Heart left ventricle (tissue), 16 donors: Measurements from ENCODE around the gene PCSK2. TPM values are rescaled to one million over a fixed set of nuclear protein-coding genes. Genes with fewer than 3 reads are reported as not detected.

Source experiments
- ATAC-seq, 4 donors: fragments of 200-7000 bp; cut with Tn5 transposase; one replicate each; pipeline ENCODE4 v1.9.1; 2020 to 2022; ENCODE audit warnings: moderate library complexity in 4 of 4, mild to moderate bottlenecking in 3 of 4, moderate number of reproducible peaks in 1 of 4
- DNase-seq, 5 donors: peaks; one replicate each; pipeline ENCODE4 v3.0.0-alpha.2; 2020
- H3K27ac ChIP-seq, 12 donors: fragments of 200-600 bp; sonication (generic) in 4 of 12; one replicate each; pipeline versions ENCODE4 v1.5.0 to v1.8.0; 2016 to 2022; ENCODE audit warnings: mild to moderate bottlenecking in 2 of 12
- H3K27me3 ChIP-seq, 9 donors: fragments of 200-600 bp; sonication (generic) in 2 of 9; one replicate each; pipeline versions ENCODE4 v1.5.1 to v1.8.0; 2016 to 2022; ENCODE audit warnings: mild to moderate bottlenecking in 3 of 9
- H3K36me3 ChIP-seq, 9 donors: fragments of 200-600 bp; sonication (generic) in 2 of 9; one replicate each; pipeline versions ENCODE4 v1.5.0 to v1.8.0; 2018 to 2022; ENCODE audit warnings: mild to moderate bottlenecking in 2 of 9
- H3K4me1 ChIP-seq, 12 donors: fragments of 200-600 bp; sonication (generic) in 4 of 12; one replicate each; pipeline versions ENCODE4 v1.5.0 to v1.8.0; 2016 to 2022; ENCODE audit warnings: mild to moderate bottlenecking in 3 of 12
- H3K4me3 ChIP-seq, 12 donors: fragments of 200-600 bp; sonication (generic) in 4 of 12; one replicate each; pipeline versions ENCODE4 v1.5.0 to v1.8.0; 2017 to 2022; ENCODE audit warnings: mild to moderate bottlenecking in 9 of 12, moderate library complexity in 4 of 12
- H3K9me3 ChIP-seq, 12 donors: fragments of 200-600 bp; sonication (generic) in 4 of 12; one replicate each; pipeline versions ENCODE4 v1.5.0 to v1.8.0; 2016 to 2022; ENCODE audit warnings: mild to moderate bottlenecking in 1 of 12
- CTCF ChIP-seq, 12 donors: fragments of 200-600 bp; sonication (generic) in 4 of 12; IDR thresholded peaks; one replicate each; pipeline versions ENCODE4 v1.5.0 to v1.8.0; 2018 to 2022; ENCODE audit warnings: antibody characterized with exemption in 12 of 12, mild to moderate bottlenecking in 5 of 12
- POLR2A ChIP-seq, 2 donors: fragments of 450-650 bp; IDR thresholded peaks; one replicate each; pipeline ENCODE4 v1.6.1; 2017; ENCODE audit warnings: antibody characterized with exemption in 2 of 2, mild to moderate bottlenecking in 2 of 2, moderate library complexity in 2 of 2
- WGBS, 4 donors: extraction: QIAGEN DNeasy Blood & Tissue Kit in 2 of 4; methylation state at CpG; one replicate each; pipeline versions ENCODE4 v1.1.5 to v1.1.7; 2013 to 2018; 5-methylcytosine and 5-hydroxymethylcytosine counted together
- intact Hi-C, 10 donors: fragments of 100-400 bp; cut with DNase I; formaldehyde crosslinking; loops; one replicate each; pipeline versions ENCODE4 v1.11.1 to v1.14.2; 2022
- polyA plus RNA-seq, 2 donors: library from polyadenylated mRNA; stranded (reverse); fragments of 200-250 nt; gene quantifications; one replicate each; pipeline ENCODE4 v1.2.3, GENCODE V29; 2013
- total RNA-seq, 9 donors: library from RNA; depleted of rRNA in 2 of 9; stranded (reverse); fragments of >200 nt in 2 of 9; fragmentation: NEBNext Ultra II Directional in 3 of 9; extraction: Animal tissue kit (Norgen Biotek cat#: 25700) in 3 of 9; gene quantifications; one replicate each; pipeline versions ENCODE4 v1.1.0 to v1.2.4, GENCODE V29; 2016 to 2023
- donor health status: ischemic (EF 13 %, LVEDD 7.1; RV severe dilation, severe dysfunction).
- donor health status: healthy with polysubstance abuse.
- donor health status: DM: no; HTN: yes; CAD: no.
- donor health status: DM: no; HTN: no; CAD: no.
- donor health status: ischemic (EF 25% LVEDD 6.9; RV normal size, moderate dysfunction).
- donor health status: ischemic (EF 25% LVEDD 5.7; RV mildly dilated, moderate dysfunction).
- donor health status: healthy.
- donor health status: DM: yes; HTN: yes; CAD: no.
- donor health status: ischemic (EF 35%, LVEDD 5.7; RV mildly dilated, moderate dysfunction).
- donor health status: nonischemic (EF 11% LVEDD 7.7; RV severe dilation, severe dysfunction).
- donor health status: DM: yes; HTN: yes; CAD: no.
- donor health status: PGD.
- donor health status: ischemic (EF 29% LVEDD 5.4; RV normal size, mild dysfunction).
- donor health status: nonischemic (EF 23%, LVEDD 6.1; RV moderate dilation, normal function).

Gene PCSK2
- total and polyA plus RNA-seq, 11 donors = 0.11 to 2.0 (median 0.55) TPM

GRCh38 chr20:17469246-17470030, 242.6 kb downstream of the PCSK2 start:
- TF ChIP-seq CTCF (IDR thresholded peaks at IDR 0.05) = no peak
- no peak for TF ChIP-seq POLR2A (IDR thresholded peaks at IDR 0.05)
- H3K27ac ChIP-seq = no peak overlapping the region
- ATAC-seq (no peak), DNase-seq (no peak)
- H3K36me3 ChIP-seq = no peaks in the 10 kb centered on the region
- H3K27me3 ChIP-seq = no peaks in the 10 kb centered on the region
- no peak overlapping the region for H3K4me3 ChIP-seq
- WGBS, 4 donors = 80 to 85% (median 82%) methylated on average over 7 of the region's 7 CpGs
- no peaks in the 10 kb centered on the region for H3K4me1 ChIP-seq
- intact Hi-C loops = no loop called here
- H3K9me3 ChIP-seq = no peaks in the 10 kb centered on the region

- Histone ChIP-seq H3K4me1 (no peaks in the 10 kb centered on the region), H3K27me3 (no peaks in the 10 kb centered on the region), H3K9me3 (no peaks in the 10 kb centered on the region), H3K27ac (no peak overlapping the region), H3K36me3 (no peaks in the 10 kb centered on the region), H3K4me3 (no peak overlapping the region)
- TF ChIP-seq POLR2A (IDR thresholded peaks at IDR 0.05) (no peak), CTCF (IDR thresholded peaks at IDR 0.05) (no peak)
- no peak for ATAC-seq
- DNase-seq = no peak
- 83 to 93% (median 87%) methylated on average over 5 of the region's 5 CpGs for WGBS, 4 donors
- intact Hi-C loops = no loop called here
These were observed 243.7 kb downstream of the PCSK2 start for GRCh38 chr20:17470521-17470920.

GRCh38 chr20:17470973-17471372, 244.1 kb downstream of the PCSK2 start:
- no peak overlapping the region for H3K27ac ChIP-seq
- no peaks in the 10 kb centered on the region for H3K36me3 ChIP-seq
- H3K27me3 ChIP-seq = no peaks in the 10 kb centered on the region
- WGBS, 4 donors = 73 to 81% (median 76%) methylated on average over 9 of the region's 9 CpGs
- intact Hi-C loops = no loop called here
- H3K9me3 ChIP-seq = no peaks in the 10 kb centered on the region
- no peak for DNase-seq
- no peaks in the 10 kb centered on the region for H3K4me1 ChIP-seq
- no peak for ATAC-seq
- TF ChIP-seq CTCF (IDR thresholded peaks at IDR 0.05) (no peak), POLR2A (IDR thresholded peaks at IDR 0.05) (no peak)
- H3K4me3 ChIP-seq = no peak overlapping the region

GRCh38 chr20:17471606-17472187, 244.9 kb downstream of the PCSK2 start:
- Histone ChIP-seq H3K27ac (no peak overlapping the region), H3K4me3 (no peak overlapping the region), H3K9me3 (no peaks in the 10 kb centered on the region), H3K4me1 (no peaks in the 10 kb centered on the region), H3K27me3 (no peaks in the 10 kb centered on the region), H3K36me3 (no peaks in the 10 kb centered on the region)
- intact Hi-C loops = no loop called here
- TF ChIP-seq CTCF (IDR thresholded peaks at IDR 0.05) (no peak), POLR2A (IDR thresholded peaks at IDR 0.05) (no peak)
- WGBS, 4 donors = 77 to 80% (median 79%) methylated on average over 10 of the region's 10 CpGs
- ATAC-seq (no peak), DNase-seq (no peak)
